WTC11 (cell line): ENCODE data around the gene PUS1.

Experiments
- ATF2 ChIP-seq: sonication (generic); formaldehyde crosslinking; IDR thresholded peaks from 2 replicates; pipeline ENCODE4 v1.8.1; 2022; ENCODE audit warnings: low read depth, missing genetic modification reagents, borderline replicate concordance
- ATF3 ChIP-seq: sonication (generic); formaldehyde crosslinking; conservative IDR thresholded peaks from 2 replicates; pipeline ENCODE4 v1.8.1; 2022; ENCODE audit warnings: mild to moderate bottlenecking, missing genetic modification reagents
- CBFB ChIP-seq: sonication (generic); formaldehyde crosslinking; IDR thresholded peaks from 2 replicates; pipeline ENCODE4 v1.8.1; 2022; ENCODE audit warnings: mild to moderate bottlenecking, low read depth, missing genetic modification reagents
- CTCF ChIP-seq: fragments of 200-600 bp; IDR thresholded peaks from 2 replicates; pipeline ENCODE4 v1.8.0; 2022; ENCODE audit warnings: antibody characterized with exemption
- ETV6 ChIP-seq: sonication (generic); formaldehyde crosslinking; IDR thresholded peaks from 2 replicates; pipeline ENCODE4 v1.8.1; 2022; ENCODE audit warnings: mild to moderate bottlenecking, missing genetic modification reagents
- GABPB1 ChIP-seq: sonication (generic); formaldehyde crosslinking; IDR thresholded peaks from 2 replicates; pipeline ENCODE4 v1.8.1; 2023; ENCODE audit warnings: mild to moderate bottlenecking, missing genetic modification reagents
- JAZF1 ChIP-seq: fragments of 250-450 bp; sonication (Bioruptor Pico); IDR thresholded peaks from 2 replicates; pipeline ENCODE4 v1.9.0; 2021; ENCODE audit warnings: moderate library complexity, mild to moderate bottlenecking, inconsistent platforms
- JUN ChIP-seq: sonication (generic); formaldehyde crosslinking; IDR thresholded peaks from 2 replicates; pipeline ENCODE4 v1.8.0; 2023; ENCODE audit warnings: mild to moderate bottlenecking, missing genetic modification reagents
- NFE2L1 ChIP-seq: sonication (generic); formaldehyde crosslinking; IDR thresholded peaks from 2 replicates; pipeline ENCODE4 v1.8.1; 2023; ENCODE audit warnings: missing genetic modification reagents
- TCF7 ChIP-seq: sonication (generic); formaldehyde crosslinking; IDR thresholded peaks from 2 replicates; pipeline ENCODE4 v1.8.0; 2022; ENCODE audit warnings: mild to moderate bottlenecking, low read depth, missing genetic modification reagents, moderate library complexity
- USF2 ChIP-seq: sonication (generic); formaldehyde crosslinking; IDR thresholded peaks from 2 replicates; pipeline ENCODE4 v1.8.1; 2023; ENCODE audit warnings: mild to moderate bottlenecking, missing genetic modification reagents, moderate library complexity
- ZNF317 ChIP-seq: sonication (generic); formaldehyde crosslinking; IDR thresholded peaks from 2 replicates; pipeline ENCODE4 v1.8.1; 2023; ENCODE audit warnings: low read depth, mild to moderate bottlenecking, moderate library complexity, missing genetic modification reagents, borderline replicate concordance
- TF ChIP-seq, protein P1 (sequence below): sonication (generic); formaldehyde crosslinking; IDR thresholded peaks from 2 replicates; pipeline ENCODE4 v1.8.1; 2022; ENCODE audit warnings: mild to moderate bottlenecking, moderate library complexity, missing genetic modification reagents
- TF ChIP-seq, protein P2 (sequence below): fragments of 250-450 bp; sonication (Bioruptor Pico); IDR thresholded peaks from 2 replicates; pipeline ENCODE4 v1.8.0; 2021; ENCODE audit warnings: mild to moderate bottlenecking

DNA sequence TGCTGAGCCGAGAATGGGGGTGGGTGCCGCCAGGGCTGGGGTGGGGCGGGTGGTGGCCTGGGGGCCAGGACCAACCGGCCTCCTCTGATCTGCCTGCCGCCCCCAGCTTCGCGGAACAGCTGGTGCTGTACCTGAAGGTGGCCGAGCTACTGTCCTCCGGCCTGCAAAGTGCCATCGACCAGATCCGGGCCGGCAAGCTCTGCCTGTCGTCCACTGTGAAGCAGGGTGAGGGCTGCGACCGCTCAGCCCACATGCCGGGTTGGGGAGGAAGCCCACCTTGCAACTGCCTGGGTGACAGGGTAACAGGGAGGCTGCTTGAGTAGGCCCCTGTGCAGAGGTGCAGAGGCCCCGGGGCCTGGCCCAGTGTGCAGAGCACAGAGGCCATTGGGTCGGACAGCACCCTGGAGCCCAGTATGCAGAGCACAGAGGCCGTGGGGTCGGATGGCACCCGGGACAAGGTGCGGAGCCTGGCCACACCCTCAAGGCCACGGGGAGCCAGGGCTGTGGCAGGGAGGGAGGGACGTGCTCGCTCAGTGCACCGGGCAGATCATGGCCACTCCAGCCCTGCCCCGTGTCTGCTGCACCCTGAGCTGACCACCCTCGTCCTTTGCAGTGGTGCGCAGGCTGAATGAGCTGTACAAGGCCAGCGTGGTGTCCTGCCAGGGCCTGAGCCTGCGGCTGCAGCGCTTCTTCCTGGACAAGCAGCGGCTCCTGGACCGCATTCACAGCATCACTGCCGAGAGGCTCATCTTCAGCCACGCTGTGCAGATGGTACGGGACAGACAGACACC is 9.5 kb upstream of the PUS1 start:
- TF ChIP-seq, protein P1, sequence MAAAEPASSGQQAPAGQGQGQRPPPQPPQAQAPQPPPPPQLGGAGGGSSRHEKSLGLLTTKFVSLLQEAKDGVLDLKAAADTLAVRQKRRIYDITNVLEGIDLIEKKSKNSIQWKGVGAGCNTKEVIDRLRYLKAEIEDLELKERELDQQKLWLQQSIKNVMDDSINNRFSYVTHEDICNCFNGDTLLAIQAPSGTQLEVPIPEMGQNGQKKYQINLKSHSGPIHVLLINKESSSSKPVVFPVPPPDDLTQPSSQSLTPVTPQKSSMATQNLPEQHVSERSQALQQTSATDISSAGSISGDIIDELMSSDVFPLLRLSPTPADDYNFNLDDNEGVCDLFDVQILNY (CRISPR knock-in tag), result no peak
- no peak for TF ChIP-seq CTCF
- TF ChIP-seq JUN (CRISPR knock-in tag), result no peak
- no peak for TF ChIP-seq CBFB (CRISPR knock-in tag)
- TF ChIP-seq GABPB1 (CRISPR knock-in tag), result no peak
- no peak for TF ChIP-seq USF2 (CRISPR knock-in tag)
- no peak for TF ChIP-seq NFE2L1 (CRISPR knock-in tag)
- no peak for TF ChIP-seq ATF2
- no peak for TF ChIP-seq ATF3
- TF ChIP-seq ZNF317 (CRISPR knock-in tag), result no peak
- TF ChIP-seq, protein P2, sequence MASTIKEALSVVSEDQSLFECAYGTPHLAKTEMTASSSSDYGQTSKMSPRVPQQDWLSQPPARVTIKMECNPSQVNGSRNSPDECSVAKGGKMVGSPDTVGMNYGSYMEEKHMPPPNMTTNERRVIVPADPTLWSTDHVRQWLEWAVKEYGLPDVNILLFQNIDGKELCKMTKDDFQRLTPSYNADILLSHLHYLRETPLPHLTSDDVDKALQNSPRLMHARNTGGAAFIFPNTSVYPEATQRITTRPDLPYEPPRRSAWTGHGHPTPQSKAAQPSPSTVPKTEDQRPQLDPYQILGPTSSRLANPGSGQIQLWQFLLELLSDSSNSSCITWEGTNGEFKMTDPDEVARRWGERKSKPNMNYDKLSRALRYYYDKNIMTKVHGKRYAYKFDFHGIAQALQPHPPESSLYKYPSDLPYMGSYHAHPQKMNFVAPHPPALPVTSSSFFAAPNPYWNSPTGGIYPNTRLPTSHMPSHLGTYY (CRISPR knock-in tag), result no peak
- no peak for TF ChIP-seq TCF7 (CRISPR knock-in tag)
- no peak for TF ChIP-seq JAZF1 (CRISPR knock-in tag)
- TF ChIP-seq ETV6 (CRISPR knock-in tag), result no peak
